HG03280 (cell line): ENCODE data around the gene SMCO4.
"Not testable (repeated sequence)": the region's sequence is repeated elsewhere in the genome, so short reads cannot be mapped to it uniquely, and the experiment has no call there.

Experiments
- ATAC-seq: cut with Tn5 transposase; IDR thresholded peaks from one replicate; pipeline ENCODE4 v1.9.1; 2021; ENCODE audit warnings: mild to moderate bottlenecking, moderate library complexity; ENCODE audit not compliant: unreplicated experiment

SMCO4 gene

GRCh38 chr11:93481279-93481678 lies 61.9 kb downstream of the SMCO4 start:
- no peak for ATAC-seq

GRCh38 chr11:93480756-93481155 lies 62.4 kb downstream of the SMCO4 start:
- no peak for ATAC-seq

GRCh38 chr11:93480256-93480655 lies 62.9 kb downstream of the SMCO4 start:
- ATAC-seq = no peak

GRCh38 chr11:93478841-93479240 lies 64.3 kb downstream of the SMCO4 start:
- no peak for ATAC-seq

GRCh38 chr11:93477684-93478234 lies 65.4 kb downstream of the SMCO4 start:
- ATAC-seq = no peak

GRCh38 chr11:93476796-93477195 lies 66.4 kb downstream of the SMCO4 start:
- no peak for ATAC-seq

DNA sequence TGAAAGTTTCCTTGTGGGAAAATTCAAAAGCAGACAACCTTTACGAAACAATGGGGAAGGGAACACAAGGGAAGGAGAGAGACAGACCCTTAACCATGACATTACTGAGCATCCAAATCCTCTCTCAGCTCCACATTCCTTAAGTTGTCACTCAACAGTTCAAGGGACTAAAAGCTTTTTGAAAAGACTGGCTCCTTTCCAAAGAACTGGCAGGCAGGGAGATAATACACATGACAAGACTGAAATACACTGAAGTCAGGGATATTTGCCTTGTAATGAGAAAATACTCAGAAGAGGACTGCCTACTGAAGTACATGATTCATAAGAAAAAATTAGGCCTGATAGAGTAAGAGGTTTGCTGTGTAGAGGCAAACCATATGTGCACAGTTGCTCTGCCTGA lies 69.1 kb downstream of the SMCO4 start:
- ATAC-seq = no peak

GRCh38 chr11:93468290-93468689 lies 74.9 kb downstream of the SMCO4 start:
- ATAC-seq = no peak

DNA sequence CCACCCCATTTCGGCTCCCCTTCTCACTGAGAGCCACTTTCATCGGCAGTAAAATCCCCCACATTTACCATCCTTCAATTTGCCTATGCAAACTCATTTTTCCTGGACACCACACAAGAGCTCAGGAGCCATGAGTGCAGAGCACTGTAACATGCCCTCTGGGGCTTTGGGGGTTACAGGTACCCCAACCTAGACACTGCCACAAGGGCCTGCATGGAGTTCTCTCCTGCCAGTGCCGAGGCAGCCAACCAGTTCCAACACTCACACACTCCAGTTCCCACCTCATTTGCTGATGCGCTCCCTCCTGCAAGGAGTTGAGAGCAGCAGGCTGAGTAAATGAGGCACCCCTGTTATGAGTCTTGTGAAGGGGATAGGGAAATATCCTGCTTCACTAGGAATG lies 76.1 kb downstream of the SMCO4 start:
- no peak for ATAC-seq

GRCh38 chr11:93464927-93465540 lies 78.2 kb downstream of the SMCO4 start:
- ATAC-seq = no peak

DNA sequence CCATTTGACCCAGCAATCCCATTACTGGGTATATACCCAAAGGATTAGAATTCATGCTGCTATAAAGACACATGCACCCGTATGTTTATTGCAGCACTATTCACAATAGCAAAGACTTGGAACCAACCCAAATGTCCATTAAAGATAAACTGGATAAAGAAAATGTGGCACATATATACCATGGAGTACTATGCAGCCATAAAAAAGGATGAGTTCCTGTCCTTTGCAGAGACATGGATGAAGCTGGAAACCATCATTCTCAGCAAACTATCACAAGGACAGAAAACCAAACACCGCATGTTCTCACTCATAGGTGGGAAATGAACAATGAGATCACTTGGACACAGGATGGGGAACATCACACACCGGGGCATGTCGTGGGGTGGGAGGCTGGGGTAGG lies 79.5 kb downstream of the SMCO4 start:
- not testable (repeated sequence) for ATAC-seq

DNA sequence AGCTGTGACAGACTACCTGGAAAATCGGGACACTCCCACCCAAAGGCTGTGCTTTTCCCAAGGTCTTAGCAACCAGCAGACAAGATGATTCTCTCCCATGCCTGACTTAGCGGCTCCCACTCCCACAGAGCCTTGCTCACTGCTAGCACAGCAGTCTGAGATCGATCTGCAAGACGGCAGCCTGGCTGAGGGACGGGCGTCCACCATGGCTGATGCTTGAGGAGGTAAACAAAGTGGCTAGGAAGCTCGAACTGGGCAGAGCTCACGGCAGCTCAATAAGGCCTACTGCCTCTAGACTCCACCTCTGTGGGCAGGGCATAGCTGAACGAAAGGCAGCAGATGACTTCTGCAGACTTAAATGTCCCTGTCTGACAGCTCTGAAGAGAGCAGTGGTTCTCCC lies 84.9 kb downstream of the SMCO4 start:
- ATAC-seq = no peak

DNA sequence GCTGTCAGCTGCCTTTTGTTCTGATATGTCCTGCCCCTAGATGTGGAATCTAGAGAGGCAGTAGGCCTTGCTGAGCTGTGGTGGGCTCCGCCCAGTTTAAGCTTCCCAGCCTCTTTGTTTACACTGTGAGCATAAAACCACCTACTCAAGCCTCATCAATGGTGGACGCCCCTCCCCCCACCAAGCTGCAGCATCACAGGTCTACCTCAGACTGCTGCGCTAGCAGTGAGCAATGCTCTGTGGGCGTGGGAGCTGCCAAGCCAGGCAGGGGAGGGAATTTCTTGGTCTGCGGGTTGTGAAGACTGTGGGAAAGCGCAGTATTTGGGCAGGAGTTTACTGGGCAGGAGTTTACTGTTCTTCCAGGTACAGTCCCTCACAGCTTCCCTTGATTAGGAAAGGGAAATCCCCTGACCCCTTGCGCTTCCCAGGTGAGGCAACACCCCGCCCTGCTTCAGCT lies 98.5 kb downstream of the SMCO4 start:
- no peak for ATAC-seq

DNA sequence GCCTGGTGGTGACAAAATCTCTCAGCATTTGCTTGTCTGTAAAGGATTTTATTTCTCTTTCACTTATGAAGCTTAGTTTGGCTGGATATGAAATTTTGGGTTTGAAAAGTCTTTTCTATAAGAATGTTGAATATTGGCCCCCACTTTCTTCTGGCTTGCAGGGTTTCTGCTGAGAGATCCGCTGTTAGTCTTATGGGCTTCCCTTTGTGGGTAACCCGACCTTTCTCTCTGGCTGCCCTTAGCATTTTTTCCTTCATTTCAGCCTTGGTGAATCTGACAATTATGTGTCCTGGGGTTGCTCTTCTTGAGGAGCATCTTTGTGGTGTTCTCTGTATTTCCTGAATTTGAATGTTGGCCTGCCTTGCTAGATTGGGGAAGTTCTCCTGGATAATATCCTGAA lies 100.0 kb downstream of the SMCO4 start:
- not testable (repeated sequence) for ATAC-seq

- ATAC-seq = no peak
Observed at GRCh38 chr11:93432247-93432646, 110.9 kb downstream of the SMCO4 start.
